Measurements from ENCODE around the gene NCR2.
A peak's percentile ranks its signal among the peaks of the same experiment; 100 is the strongest.
"Not testable (repeated sequence)": the region's sequence is repeated elsewhere in the genome, so short reads cannot be mapped to it uniquely, and the experiment has no call there.

The NCR2 gene

GRCh38 chr6:41335296-41335695, at the start of gene NCR2:
TSS of gene NCR2 (plus strand) at chr6:41335608. CDS start at chr6:41335877, 269 bp downstream.
- Mint-ChIP-seq H3K27ac (peak within 1 kb of the TSS; percentile 88), H3K9me3 (no peaks in the 10 kb centered on the region), H3K4me1 (ENCODE audit: low read depth) (peaks cover 54% of the 10 kb centered on the region), H3K27me3 (no peaks in the 10 kb centered on the region), H3K4me3 (peak within 1 kb of the TSS; percentile 60), H3K36me3 (ENCODE audit: low read depth) (no peaks in the 10 kb centered on the region)

DNA sequence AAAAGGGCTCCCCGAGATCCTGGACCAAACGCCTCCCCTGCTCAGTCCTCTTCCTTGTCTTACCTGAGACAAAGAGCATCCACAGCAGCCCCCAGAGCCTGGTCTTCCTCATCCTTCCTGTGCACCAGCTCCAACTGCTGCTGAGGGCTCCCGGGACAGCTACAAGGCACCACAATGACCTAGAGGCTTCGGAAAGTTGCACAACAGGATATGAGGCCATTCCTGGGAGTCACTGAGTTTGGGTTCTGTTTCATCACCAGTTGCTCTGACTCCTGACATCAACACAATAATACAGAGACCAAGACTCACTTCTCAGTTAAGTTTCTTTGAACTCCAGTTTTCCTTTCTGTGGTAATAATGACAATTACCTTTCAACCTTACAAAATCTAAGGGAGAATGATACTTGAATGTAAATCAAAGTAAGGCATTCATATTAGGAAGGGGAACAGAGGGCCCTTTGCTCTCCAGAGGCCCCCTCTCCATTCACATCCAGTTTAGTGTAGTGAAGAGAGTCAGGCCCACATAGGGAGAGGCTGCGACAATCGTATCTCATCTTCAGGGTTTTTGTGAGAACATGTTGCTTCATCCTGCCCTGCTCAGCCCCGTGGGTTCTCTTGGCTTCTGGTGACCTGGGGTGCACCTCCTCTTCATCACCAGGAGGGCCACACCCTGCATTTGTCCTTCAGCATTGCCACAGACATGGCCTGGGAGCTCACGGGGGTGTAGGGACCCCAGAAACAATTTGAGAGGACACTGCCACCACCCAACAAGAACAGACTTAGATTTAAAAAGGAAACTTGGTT, 48.7 kb upstream of the NCR2 start, which contains the start of gene TREM1:
Gene TREM1 (minus strand): TSS at position 139 of the 803 bp plus-strand sequence. CDS start 27 bp downstream, at position 112.
- Mint-ChIP-seq H3K9me3 (no peaks in the 10 kb centered on the region), H3K4me3 (no peak within 1 kb of the TSS), H3K36me3 (ENCODE audit: low read depth) (no peaks in the 10 kb centered on the region), H3K4me1 (ENCODE audit: low read depth) (peaks cover 24% of the 10 kb centered on the region), H3K27me3 (peaks cover 5% of the 10 kb centered on the region), H3K27ac (no peak within 1 kb of the TSS)

DNA sequence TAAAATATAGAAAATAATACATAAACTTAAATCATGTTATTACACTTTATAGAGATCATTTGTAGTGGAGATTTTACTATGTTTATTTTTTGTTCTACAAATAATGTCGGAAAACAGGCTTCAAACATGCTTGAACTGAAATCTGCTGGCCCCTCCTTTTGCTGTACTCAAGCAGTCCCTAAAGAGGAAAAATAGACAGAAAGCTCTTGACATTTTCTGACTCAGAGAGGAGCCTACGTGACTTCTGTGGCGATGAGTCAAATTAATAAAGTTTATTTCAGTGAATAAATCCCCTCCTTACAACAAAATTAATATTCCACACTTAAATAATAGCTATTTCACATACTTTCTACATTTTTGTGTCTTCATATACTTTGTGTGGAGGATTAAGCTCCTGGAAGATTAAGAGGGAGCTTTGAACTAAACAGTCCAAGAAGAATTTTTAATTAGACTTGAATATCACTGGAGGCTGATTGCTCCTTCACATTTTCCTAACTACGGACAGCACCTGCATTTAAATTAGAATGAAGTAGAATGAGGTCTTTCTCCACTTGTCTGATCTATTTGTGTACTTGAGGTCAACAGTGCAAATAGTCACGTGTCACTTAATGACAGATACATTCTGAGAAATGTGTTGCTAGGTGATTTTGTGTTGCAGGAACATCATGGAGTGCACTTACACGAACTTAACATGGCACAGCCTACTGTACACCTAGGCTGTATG, 47.2 kb upstream of the NCR2 start:
- Mint-ChIP-seq H3K4me3 (no peak overlapping the region), H3K36me3 (ENCODE audit: low read depth) (no peaks in the 10 kb centered on the region), H3K9me3 (no peaks in the 10 kb centered on the region), H3K4me1 (ENCODE audit: low read depth) (peaks cover 24% of the 10 kb centered on the region), H3K27me3 (peaks cover 5% of the 10 kb centered on the region), H3K27ac (peak overlapping the region; percentile 66)

DNA sequence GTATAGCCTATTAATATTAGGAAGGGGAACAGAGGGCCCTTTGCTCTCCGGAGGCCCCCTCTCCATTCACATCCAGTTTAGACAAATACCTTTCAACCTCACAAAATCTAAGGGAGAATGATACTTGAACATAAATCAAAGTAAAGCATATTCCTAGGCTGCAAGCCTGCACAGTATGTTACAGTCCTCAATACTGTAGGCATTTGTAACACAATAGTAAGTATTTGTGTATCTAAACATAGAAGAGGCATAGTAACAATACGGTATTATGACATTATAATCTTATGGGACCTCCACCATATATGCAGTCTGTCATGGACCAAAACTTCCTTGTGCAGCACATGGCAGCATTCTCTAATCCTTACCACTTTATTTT, 46.7 kb upstream of the NCR2 start:
- H3K4me3 Mint-ChIP-seq = no peak overlapping the region

DNA sequence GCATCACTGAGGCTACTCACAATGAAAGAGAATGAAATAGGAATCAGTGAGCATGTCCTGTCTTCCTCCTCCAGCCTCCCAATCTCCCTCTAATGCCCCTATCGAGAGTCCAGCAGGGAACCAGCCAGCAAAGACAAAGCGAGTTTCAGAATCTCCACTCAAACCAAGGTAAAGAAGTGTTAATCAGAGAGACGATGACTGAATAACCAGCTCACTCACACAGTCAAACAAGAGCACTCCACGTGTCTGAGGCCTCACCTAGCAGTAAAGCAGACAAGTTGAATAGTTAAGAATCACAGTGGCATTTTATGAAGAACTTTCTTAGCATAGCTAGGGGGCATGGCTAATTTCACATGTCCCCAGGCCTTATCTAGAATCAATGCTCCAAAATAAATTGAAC, 45.6 kb upstream of the NCR2 start:
- Mint-ChIP-seq H3K27ac (no peak overlapping the region), H3K4me1 (ENCODE audit: low read depth) (peaks cover 23% of the 10 kb centered on the region), H3K27me3 (peaks cover 5% of the 10 kb centered on the region), H3K9me3 (no peaks in the 10 kb centered on the region), H3K4me3 (no peak overlapping the region), H3K36me3 (ENCODE audit: low read depth) (no peaks in the 10 kb centered on the region)

More for the DNA sequence above, 46.7 kb upstream of the NCR2 start:
- Mint-ChIP-seq H3K36me3 (ENCODE audit: low read depth) (no peaks in the 10 kb centered on the region), H3K27me3 (peaks cover 5% of the 10 kb centered on the region), H3K9me3 (no peaks in the 10 kb centered on the region), H3K4me1 (ENCODE audit: low read depth) (peaks cover 22% of the 10 kb centered on the region), H3K27ac (peak overlapping the region; percentile 66)

GRCh38 chr6:41291717-41292116, 43.7 kb upstream of the NCR2 start:
- Mint-ChIP-seq H3K9me3 (peaks cover 2% of the 10 kb centered on the region), H3K27me3 (no peaks in the 10 kb centered on the region), H3K4me1 (ENCODE audit: low read depth) (peaks cover 26% of the 10 kb centered on the region), H3K27ac (no peak overlapping the region), H3K4me3 (no peak overlapping the region), H3K36me3 (ENCODE audit: low read depth) (no peaks in the 10 kb centered on the region)

GRCh38 chr6:41294214-41294872, 41.1 kb upstream of the NCR2 start:
- no peak overlapping the region for H3K27ac Mint-ChIP-seq
- H3K9me3 Mint-ChIP-seq = peaks cover 9% of the 10 kb centered on the region
- H3K27me3 Mint-ChIP-seq = no peaks in the 10 kb centered on the region
- H3K4me3 Mint-ChIP-seq = no peak overlapping the region
- peaks cover 36% of the 10 kb centered on the region for H3K4me1 Mint-ChIP-seq (ENCODE audit: low read depth)
- H3K36me3 Mint-ChIP-seq (ENCODE audit: low read depth) = no peaks in the 10 kb centered on the region

GRCh38 chr6:41297248-41297647, 38.2 kb upstream of the NCR2 start:
- H3K36me3 Mint-ChIP-seq (ENCODE audit: low read depth); H3K27ac Mint-ChIP-seq; H3K9me3 Mint-ChIP-seq; H3K4me3 Mint-ChIP-seq; H3K27me3 Mint-ChIP-seq: not testable (repeated sequence)
- peaks cover 51% of the 10 kb centered on the region for H3K4me1 Mint-ChIP-seq (ENCODE audit: low read depth)

- peaks cover 57% of the 10 kb centered on the region for H3K4me1 Mint-ChIP-seq (ENCODE audit: low read depth)
- H3K27ac Mint-ChIP-seq = peak overlapping the region; percentile 74
- no peaks in the 10 kb centered on the region for H3K27me3 Mint-ChIP-seq
- no peaks in the 10 kb centered on the region for H3K36me3 Mint-ChIP-seq (ENCODE audit: low read depth)
- peak overlapping the region; percentile 41 for H3K4me3 Mint-ChIP-seq
- H3K9me3 Mint-ChIP-seq = peaks cover 9% of the 10 kb centered on the region
Observed at GRCh38 chr6:41298785-41299502, 36.5 kb upstream of the NCR2 start.

GRCh38 chr6:41302638-41303037, 32.8 kb upstream of the NCR2 start:
- no peak overlapping the region for H3K27ac Mint-ChIP-seq
- H3K9me3 Mint-ChIP-seq = no peaks in the 10 kb centered on the region
- H3K4me1 Mint-ChIP-seq (ENCODE audit: low read depth) = peaks cover 41% of the 10 kb centered on the region
- H3K4me3 Mint-ChIP-seq = no peak overlapping the region
- no peaks in the 10 kb centered on the region for H3K36me3 Mint-ChIP-seq (ENCODE audit: low read depth)
- no peaks in the 10 kb centered on the region for H3K27me3 Mint-ChIP-seq

DNA sequence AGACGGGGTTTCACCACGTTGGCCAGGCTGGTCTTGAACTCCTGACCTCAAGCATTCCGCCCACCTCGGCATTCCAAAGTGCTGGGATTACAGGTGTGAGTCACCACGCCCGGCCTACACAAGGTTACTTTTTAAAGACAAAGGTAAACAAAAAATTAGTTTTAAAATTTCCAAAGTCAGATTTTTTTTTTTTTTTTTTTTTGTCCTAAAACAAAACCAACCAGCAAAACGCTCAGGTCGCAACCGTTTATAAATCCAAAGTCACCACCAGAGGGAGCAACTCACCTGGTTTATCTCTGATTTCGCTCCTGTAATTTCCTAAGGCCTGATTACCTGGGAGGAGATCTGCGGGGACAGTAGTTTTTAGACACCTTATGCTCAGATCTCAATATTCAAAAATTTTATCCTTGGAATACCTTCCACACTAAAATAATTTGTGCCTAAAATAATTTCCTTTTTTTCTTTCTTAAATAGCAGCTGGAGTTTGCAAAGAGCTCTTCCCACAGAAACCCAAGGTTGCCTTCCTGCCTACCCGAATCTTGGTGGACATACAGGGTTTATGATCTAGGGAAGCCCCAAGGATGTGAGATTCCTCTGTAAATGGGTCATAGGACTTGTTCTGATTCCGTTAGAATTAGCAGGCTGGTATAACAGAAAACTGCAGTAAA, 29.1 kb upstream of the NCR2 start:
- no peaks in the 10 kb centered on the region for H3K9me3 Mint-ChIP-seq
- H3K4me3 Mint-ChIP-seq = no peak overlapping the region
- no peaks in the 10 kb centered on the region for H3K36me3 Mint-ChIP-seq (ENCODE audit: low read depth)
- H3K4me1 Mint-ChIP-seq (ENCODE audit: low read depth) = peaks cover 16% of the 10 kb centered on the region
- no peaks in the 10 kb centered on the region for H3K27me3 Mint-ChIP-seq
- no peak overlapping the region for H3K27ac Mint-ChIP-seq

- Mint-ChIP-seq H3K27me3 (peaks cover 22% of the 10 kb centered on the region), H3K9me3 (no peaks in the 10 kb centered on the region), H3K4me3 (no peak overlapping the region), H3K36me3 (ENCODE audit: low read depth) (no peaks in the 10 kb centered on the region), H3K4me1 (ENCODE audit: low read depth) (peaks cover 22% of the 10 kb centered on the region), H3K27ac (no peak overlapping the region)
Observed at GRCh38 chr6:41315203-41315602, 20.2 kb upstream of the NCR2 start.

GRCh38 chr6:41315943-41316620, 19.3 kb upstream of the NCR2 start:
- no peaks in the 10 kb centered on the region for H3K36me3 Mint-ChIP-seq (ENCODE audit: low read depth)
- H3K4me1 Mint-ChIP-seq (ENCODE audit: low read depth) = peaks cover 22% of the 10 kb centered on the region
- H3K4me3 Mint-ChIP-seq = no peak overlapping the region
- peaks cover 22% of the 10 kb centered on the region for H3K27me3 Mint-ChIP-seq
- H3K27ac Mint-ChIP-seq = no peak overlapping the region
- no peaks in the 10 kb centered on the region for H3K9me3 Mint-ChIP-seq

GRCh38 chr6:41318261-41318653, 17.2 kb upstream of the NCR2 start:
- peaks cover 22% of the 10 kb centered on the region for H3K4me1 Mint-ChIP-seq (ENCODE audit: low read depth)
- H3K9me3 Mint-ChIP-seq = no peaks in the 10 kb centered on the region
- peak overlapping the region; percentile 68 for H3K4me3 Mint-ChIP-seq
- H3K27me3 Mint-ChIP-seq = peaks cover 15% of the 10 kb centered on the region
- peak overlapping the region; percentile 43 for H3K27ac Mint-ChIP-seq
- H3K36me3 Mint-ChIP-seq (ENCODE audit: low read depth) = no peaks in the 10 kb centered on the region
